Endothelial cell of umbilical vein (primary cell): Measurements from ENCODE around the gene CYSLTR1. TPM values are rescaled to one million over a fixed set of nuclear protein-coding genes. Genes with fewer than 3 reads are reported as not detected.

Experiments used
- BruUV-seq: library from RNA; stranded (reverse); fragments of 400-500 nt; replicated peaks from 2 replicates; lab custom pipeline; 2021; lab: Mats Ljungman, UMichigan
- CTCF ChIA-PET: fragments of 300-600, 350-600 bp; sonication (Branson Sonifier 250); formaldehyde crosslinking; loops from one replicate; lab custom pipeline; 2021; ENCODE audit warnings: antibody characterized with exemption, inconsistent platforms; lab: Charles Lee
- POLR2A ChIA-PET: fragments of 300-600, 350-600 bp; sonication (Branson Sonifier 250); formaldehyde crosslinking; loops from one replicate; lab custom pipeline; 2021; ENCODE audit warnings: antibody characterized with exemption, inconsistent platforms; lab: Charles Lee
- DNase-seq: peaks from one replicate; pipeline ENCODE4 v3.0.0-alpha.2; 2011; ENCODE audit warnings: low read depth, low spot score
- FAIRE-seq: peaks from 2 replicates; lab custom pipeline; 2011; peaks lifted over from hg19 to GRCh38; lab: Jason Lieb, UNC
- H2AFZ ChIP-seq: 2 replicates; pipeline ENCODE4 v1.6.0; 2012; ENCODE audit warnings: low read depth, low read length, control low read depth, inconsistent platforms
- H3K27ac ChIP-seq: 2 replicates; pipeline ENCODE4 v1.5.1; 2011; ENCODE audit warnings: low read depth, mild to moderate bottlenecking, control low read depth, low read length, moderate library complexity; ENCODE audit not compliant: insufficient read depth
- H3K27me3 ChIP-seq, 2 experiments: 2 replicates each; pipeline versions ENCODE4 v1.6.0 to v1.6.1; 2011; ENCODE audit warnings: low read length in 2 of 2, mixed read lengths in 1 of 2; ENCODE audit not compliant: control insufficient read depth in 2 of 2, insufficient read depth in 2 of 2
- H3K36me3 ChIP-seq, 2 experiments: 2 replicates in 1 of 2; 3 replicates in 1 of 2; pipeline ENCODE4 v1.5.1; 2011; ENCODE audit warnings: low read length in 2 of 2, mild to moderate bottlenecking in 1 of 2, moderate library complexity in 1 of 2; ENCODE audit not compliant: control insufficient read depth in 2 of 2, insufficient read depth in 2 of 2; ENCODE audit errors: extremely low read depth in 1 of 2
- H3K4me1 ChIP-seq: 3 replicates; pipeline ENCODE4 v1.5.1; 2011; ENCODE audit warnings: mild to moderate bottlenecking, low read length; ENCODE audit not compliant: control insufficient read depth, insufficient read depth; ENCODE audit errors: extremely low read depth
- H3K4me2 ChIP-seq: 2 replicates; pipeline ENCODE4 v1.6.1; 2011; ENCODE audit warnings: low read length, control low read depth, mixed read lengths; ENCODE audit not compliant: insufficient read depth
- H3K4me3 ChIP-seq, 3 experiments: fragments of 200-600 bp in 1 of 3; sonication (generic), shearing (Covaris generic) in 1 of 3; replicated peaks in 1 of 3; 2 replicates each; pipeline ENCODE4 v1.5.1; 2011 to 2016; ENCODE audit warnings: control low read depth in 3 of 3, low read length in 3 of 3, mild to moderate bottlenecking in 2 of 3, inconsistent platforms in 1 of 3, low read depth in 1 of 3, moderate library complexity in 1 of 3; ENCODE audit not compliant: insufficient read depth in 1 of 3
- H3K79me2 ChIP-seq: 2 replicates; pipeline ENCODE4 v1.6.0; 2012; ENCODE audit warnings: low read length, inconsistent platforms; ENCODE audit not compliant: control insufficient read depth, insufficient read depth
- H3K9ac ChIP-seq: replicated peaks from 2 replicates; pipeline ENCODE3; 2011; ENCODE audit warnings: low read length, control low read depth; ENCODE audit not compliant: insufficient read depth; ENCODE audit errors: extremely low read depth
- H3K9me1 ChIP-seq: replicated peaks from 3 replicates; pipeline ENCODE4 v1.6.0; 2011; ENCODE audit warnings: mild to moderate bottlenecking, low read length; ENCODE audit not compliant: control insufficient read depth, insufficient read depth; ENCODE audit errors: extremely low read depth
- H3K9me3 ChIP-seq: replicated peaks from 2 replicates; pipeline ENCODE4 v1.5.1; 2012; ENCODE audit warnings: low read length, inconsistent platforms; ENCODE audit not compliant: control insufficient read depth, insufficient read depth
- H4K20me1 ChIP-seq: replicated peaks from 2 replicates; pipeline ENCODE3; 2011; ENCODE audit warnings: mild to moderate bottlenecking, low read length; ENCODE audit not compliant: control insufficient read depth, insufficient read depth; ENCODE audit errors: extremely low read depth
- EZH2 ChIP-seq: IDR thresholded peaks from 2 replicates; pipeline ENCODE4 v1.6.1; 2012; ENCODE audit warnings: borderline replicate concordance, low read depth, mild to moderate bottlenecking, moderate library complexity, low read length, inconsistent platforms; ENCODE audit not compliant: severe bottlenecking
- FOS ChIP-seq: IDR thresholded peaks from 2 replicates; pipeline ENCODE4 v1.6.1; 2011; ENCODE audit warnings: mild to moderate bottlenecking, low read length, moderate library complexity, borderline replicate concordance; ENCODE audit not compliant: insufficient read depth
- GATA2 ChIP-seq: IDR thresholded peaks from 2 replicates; pipeline ENCODE4 v1.7.0; 2011; ENCODE audit warnings: low read depth, mild to moderate bottlenecking, moderate library complexity, mixed read lengths, low read length; ENCODE audit not compliant: insufficient read length, insufficient read depth
- JUN ChIP-seq: IDR thresholded peaks from 2 replicates; pipeline ENCODE4 v1.6.1; 2011; ENCODE audit warnings: borderline replicate concordance, low read depth; ENCODE audit not compliant: insufficient read length, insufficient read depth
- MYC ChIP-seq: IDR thresholded peaks from one replicate; pipeline ENCODE4 v1.6.1; 2011; ENCODE audit warnings: mild to moderate bottlenecking, low read depth, low read length
- POLR2A ChIP-seq: IDR thresholded peaks from 2 replicates; pipeline ENCODE4 v1.6.1; 2012; ENCODE audit warnings: low read depth, mild to moderate bottlenecking, control low read depth, low read length
- POLR2AphosphoS5 ChIP-seq: IDR thresholded peaks from 2 replicates; pipeline ENCODE4 v1.6.1; 2012; ENCODE audit warnings: low read depth, mild to moderate bottlenecking, control low read depth, low read length, moderate library complexity; ENCODE audit not compliant: insufficient read depth
- dilution Hi-C: fragments of 300-500 bp; cut with MboI; formaldehyde crosslinking; loops from one replicate; pipeline ENCODE4 v1.15.0; 2019; ENCODE audit warnings: low sequenced_read_pairs; ENCODE audit not compliant: extremely low pct_ligation_motif_present
- intact Hi-C: fragments of 100-400 bp; cut with micrococcal nuclease; formaldehyde crosslinking; loops from one replicate; pipeline ENCODE4 v1.10.0; 2022
- polyA plus RNA-seq, 4 experiments: library from polyadenylated mRNA; depleted of rRNA in 3 of 4; stranded (reverse) in 3 of 4; unstranded in 1 of 4; fragments of >200 nt; gene quantifications; 2 replicates each; pipeline versions ENCODE4 v1.2.1 to v1.2.3, GENCODE V29; 2011 to 2012; ENCODE audit warnings: missing spikeins in 1 of 4
- total RNA-seq: library from RNA; stranded (reverse); gene quantifications from 2 replicates; pipeline ENCODE4 v1.2.3, GENCODE V29; 2021
- TF ChIP-seq, protein P1 (sequence below), 2 donors: IDR thresholded peaks; 1 replicate in 1 of 2; 2 replicates in 1 of 2; pipeline ENCODE4 v1.5.1; 2011; ENCODE audit warnings: low read length in 2 of 2, mild to moderate bottlenecking in 2 of 2, moderate library complexity in 2 of 2, control low read depth in 1 of 2, inconsistent platforms in 1 of 2, low read depth in 1 of 2; ENCODE audit not compliant: insufficient read depth in 1 of 2; ENCODE audit errors: extremely low read depth in 1 of 2
- TF ChIP-seq, protein P2 (sequence below): IDR thresholded peaks from 2 replicates; pipeline ENCODE4 v1.6.1; 2011; ENCODE audit not compliant: insufficient read depth, insufficient read length

Gene CYSLTR1
- total and polyA plus RNA-seq, 2 donors (not counting 3 experiments of a cell fraction or from before 2014, with no cell fraction given) = not detected

DNA sequence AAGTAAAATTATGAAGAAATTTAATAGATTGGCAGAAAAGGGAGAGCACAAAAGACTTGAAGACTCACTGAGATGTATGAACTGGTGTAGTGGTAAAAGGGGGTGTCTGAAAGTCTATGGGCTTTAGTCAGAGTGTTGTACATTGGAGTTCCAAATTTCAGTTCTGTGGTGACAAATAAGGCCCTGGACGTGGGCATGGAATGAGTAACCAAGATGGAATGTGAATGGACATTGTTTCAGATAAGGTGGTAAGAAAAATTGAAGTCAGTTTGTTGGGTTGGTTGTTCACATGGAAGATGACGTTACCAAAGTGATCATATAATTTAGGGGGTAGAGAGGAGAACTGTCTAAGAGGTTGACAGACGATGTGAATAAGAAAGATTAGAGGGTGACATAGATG lies 13.9 kb downstream of the CYSLTR1 start:
- DNase-seq = no peak
- BruUV-seq = no TSS peak
- no peaks in the 10 kb centered on the region for H3K4me1 ChIP-seq
- TF ChIP-seq, protein P1, sequence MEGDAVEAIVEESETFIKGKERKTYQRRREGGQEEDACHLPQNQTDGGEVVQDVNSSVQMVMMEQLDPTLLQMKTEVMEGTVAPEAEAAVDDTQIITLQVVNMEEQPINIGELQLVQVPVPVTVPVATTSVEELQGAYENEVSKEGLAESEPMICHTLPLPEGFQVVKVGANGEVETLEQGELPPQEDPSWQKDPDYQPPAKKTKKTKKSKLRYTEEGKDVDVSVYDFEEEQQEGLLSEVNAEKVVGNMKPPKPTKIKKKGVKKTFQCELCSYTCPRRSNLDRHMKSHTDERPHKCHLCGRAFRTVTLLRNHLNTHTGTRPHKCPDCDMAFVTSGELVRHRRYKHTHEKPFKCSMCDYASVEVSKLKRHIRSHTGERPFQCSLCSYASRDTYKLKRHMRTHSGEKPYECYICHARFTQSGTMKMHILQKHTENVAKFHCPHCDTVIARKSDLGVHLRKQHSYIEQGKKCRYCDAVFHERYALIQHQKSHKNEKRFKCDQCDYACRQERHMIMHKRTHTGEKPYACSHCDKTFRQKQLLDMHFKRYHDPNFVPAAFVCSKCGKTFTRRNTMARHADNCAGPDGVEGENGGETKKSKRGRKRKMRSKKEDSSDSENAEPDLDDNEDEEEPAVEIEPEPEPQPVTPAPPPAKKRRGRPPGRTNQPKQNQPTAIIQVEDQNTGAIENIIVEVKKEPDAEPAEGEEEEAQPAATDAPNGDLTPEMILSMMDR (IDR thresholded peaks at IDR 0.05; ENCODE audit: extremely low read depth in 1 of 2, insufficient read depth in 1 of 2, low read depth in 1 of 2, low read length in 2 of 2) = no peak
- TF ChIP-seq, protein P2, sequence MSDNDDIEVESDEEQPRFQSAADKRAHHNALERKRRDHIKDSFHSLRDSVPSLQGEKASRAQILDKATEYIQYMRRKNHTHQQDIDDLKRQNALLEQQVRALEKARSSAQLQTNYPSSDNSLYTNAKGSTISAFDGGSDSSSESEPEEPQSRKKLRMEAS = no peak
- TF ChIP-seq POLR2AphosphoS5 (no peak), GATA2 (no peak), EZH2 (no peak), POLR2A (no peak), JUN (no peak), MYC (no peak), FOS (no peak)
- no peak overlapping the region for H3K27ac ChIP-seq
- intact Hi-C loops (no loop called here), dilution Hi-C loops (no loop called here)
- no peaks in the 10 kb centered on the region for H3K9me3 ChIP-seq
- H3K9ac ChIP-seq = no peak overlapping the region
- CTCF ChIA-PET = no interaction called here
- H3K4me2 ChIP-seq = no peak overlapping the region
- H2AFZ ChIP-seq = no peak overlapping the region
- H4K20me1 ChIP-seq = no peaks in the 10 kb centered on the region
- no peaks in the 10 kb centered on the region for H3K36me3 ChIP-seq
- H3K9me1 ChIP-seq = no peaks in the 10 kb centered on the region
- no peaks in the 10 kb centered on the region for H3K79me2 ChIP-seq
- POLR2A ChIA-PET = no interaction called here
- FAIRE-seq = no peak
- H3K4me3 ChIP-seq = no peak overlapping the region
- H3K27me3 ChIP-seq = no peaks in the 10 kb centered on the region
